Measurements from ENCODE around the gene GSC. TPM values are rescaled to one million over a fixed set of nuclear protein-coding genes. Genes with fewer than 3 reads are reported as not detected.

The GSC gene
- total RNA-seq, 2 donors from 2014 or later: 0.52 TPM; not detected in 1

- H3K4me1 ChIP-seq: no peaks in the 10 kb centered on the region
- H3K27me3 ChIP-seq: no peaks in the 10 kb centered on the region
- no peak for TF ChIP-seq CTCF (IDR thresholded peaks at IDR 0.05)
- no peaks in the 10 kb centered on the region for H3K9me3 ChIP-seq
- H3K27ac ChIP-seq: no peak overlapping the region
- H3K4me3 ChIP-seq: no peak overlapping the region
- DNase-seq (ENCODE audit: low spot score): no peak
- H3K36me3 ChIP-seq: no peaks in the 10 kb centered on the region
Measured at GRCh38 chr14:94797887-94798286, 28.0 kb upstream of the GSC start.

GRCh38 chr14:94796278-94796677, 26.4 kb upstream of the GSC start:
- Histone ChIP-seq H3K4me3 (no peak overlapping the region), H3K36me3 (no peaks in the 10 kb centered on the region), H3K27ac (no peak overlapping the region), H3K27me3 (no peaks in the 10 kb centered on the region), H3K4me1 (no peaks in the 10 kb centered on the region), H3K9me3 (no peaks in the 10 kb centered on the region)
- no peak for TF ChIP-seq CTCF (IDR thresholded peaks at IDR 0.05)
- no peak for DNase-seq (ENCODE audit: low spot score)

- peaks cover 0 to 8% of the 10 kb centered on the region in 2 donors for H3K9me3 ChIP-seq
- no peak overlapping the region for H3K27ac ChIP-seq
- no peak for TF ChIP-seq CTCF (IDR thresholded peaks at IDR 0.05)
- H3K4me3 ChIP-seq: no peak overlapping the region
- no peaks in the 10 kb centered on the region for H3K27me3 ChIP-seq
- H3K4me1 ChIP-seq: no peaks in the 10 kb centered on the region
- no peak for DNase-seq (ENCODE audit: low spot score)
- no peaks in the 10 kb centered on the region for H3K36me3 ChIP-seq
Measured at GRCh38 chr14:94795372-94795771, 25.5 kb upstream of the GSC start.

GRCh38 chr14:94793901-94794300, 24.0 kb upstream of the GSC start:
- Histone ChIP-seq H3K4me3 (no peak overlapping the region), H3K4me1 (no peaks in the 10 kb centered on the region), H3K9me3 (peaks cover 0 to 9% of the 10 kb centered on the region in 2 donors), H3K36me3 (no peaks in the 10 kb centered on the region), H3K27me3 (no peaks in the 10 kb centered on the region), H3K27ac (no peak overlapping the region)
- no peak for TF ChIP-seq CTCF (IDR thresholded peaks at IDR 0.05)
- DNase-seq (ENCODE audit: low spot score): no peak

- H3K27me3 ChIP-seq: no peaks in the 10 kb centered on the region
Measured at GRCh38 chr14:94787655-94788054, 17.7 kb upstream of the GSC start.

More at GRCh38 chr14:94787655-94788054, 17.7 kb upstream of the GSC start:
- Histone ChIP-seq H3K27ac (no peak overlapping the region), H3K36me3 (no peaks in the 10 kb centered on the region), H3K9me3 (peaks cover 0 to 9% of the 10 kb centered on the region in 2 donors), H3K4me1 (no peaks in the 10 kb centered on the region), H3K4me3 (no peak overlapping the region)
- DNase-seq (ENCODE audit: low spot score): no peak
- no peak for TF ChIP-seq CTCF (IDR thresholded peaks at IDR 0.05)
